Myocyte (in vitro differentiated cells): ENCODE results near the gene ADAT3. TPM values are rescaled to one million over a fixed set of nuclear protein-coding genes. Genes with fewer than 3 reads are reported as not detected.

Experiments
- DNase-seq: peaks from one replicate; pipeline ENCODE4 v3.0.0-alpha.2; 2012; ENCODE audit warnings: low read depth
- total RNA-seq: library from RNA; depleted of rRNA; stranded (reverse); fragments of >200 nt; gene quantifications from 2 replicates; pipeline ENCODE4 v1.2.3, GENCODE V29; 2014

ADAT3 gene
- total RNA-seq, 1 donor from 2014 or later = 4.7 TPM

- no peak for DNase-seq
These were observed 50.9 kb downstream of the ADAT3 start for GRCh38 chr19:1956122-1956494.

DNA sequence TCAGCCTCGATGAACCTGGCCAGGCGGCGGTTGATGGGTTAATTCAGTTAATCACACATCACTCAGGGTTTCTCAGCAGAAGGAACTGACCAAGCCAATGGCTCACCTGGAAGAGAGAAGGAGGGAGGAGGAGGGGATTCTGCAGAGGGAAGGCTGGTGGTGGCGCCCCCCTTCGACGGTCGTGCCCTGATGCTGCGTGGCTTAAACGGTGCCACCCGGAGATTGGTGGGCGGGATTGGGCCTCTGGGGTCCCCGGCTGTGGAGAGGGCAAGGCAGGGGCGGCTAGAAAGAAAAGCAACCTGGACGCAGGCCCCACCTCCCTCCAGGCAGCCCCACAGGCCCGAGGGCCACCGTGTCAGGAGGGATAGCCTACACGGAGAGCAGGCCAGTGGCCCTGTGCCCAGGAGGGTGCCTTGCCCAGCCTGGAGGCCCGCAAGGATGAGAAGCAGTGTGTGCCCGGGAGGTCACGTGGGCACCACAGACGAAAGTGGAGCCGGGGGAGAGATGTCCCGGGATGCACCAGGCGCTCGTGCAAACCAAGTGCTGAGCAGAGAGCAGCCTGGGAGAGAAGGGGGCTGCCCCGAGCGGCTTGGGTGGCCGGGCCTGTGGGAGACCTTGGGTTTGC is 51.8 kb downstream of the ADAT3 start:
- DNase-seq = no peak

DNA sequence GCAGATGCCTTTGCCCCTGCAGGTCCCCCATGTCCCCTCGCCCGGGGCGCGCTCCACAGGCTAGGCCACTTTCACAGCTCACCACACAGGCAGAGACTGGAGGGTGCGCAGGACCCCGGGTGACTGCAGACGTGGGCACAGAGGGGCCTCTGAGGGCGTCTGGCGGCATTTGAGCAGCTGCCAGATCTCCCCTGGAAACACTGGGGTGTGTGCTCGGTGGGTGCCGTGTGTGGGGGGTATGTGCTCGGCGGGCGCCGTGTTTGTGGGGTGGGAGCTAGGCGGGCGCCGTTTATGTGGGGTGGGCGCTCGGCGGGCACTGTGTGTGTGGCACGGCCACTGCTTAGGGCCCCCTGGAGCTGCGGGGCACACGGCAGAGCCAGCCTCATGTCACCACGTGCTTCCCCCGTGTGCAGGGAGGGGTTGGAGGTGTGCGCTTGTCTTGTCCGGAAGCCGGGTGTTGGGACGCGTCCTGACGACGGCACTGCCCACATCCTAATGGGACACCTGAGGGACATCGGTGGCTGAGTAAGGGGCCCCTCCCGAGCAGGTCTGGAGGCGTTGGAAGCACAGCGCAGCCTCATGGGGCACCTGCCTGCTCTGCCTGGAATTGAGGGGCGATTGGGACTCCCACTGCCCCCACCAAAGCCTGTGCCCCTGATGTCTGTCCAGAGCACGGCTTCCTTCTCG is 52.5 kb downstream of the ADAT3 start:
- DNase-seq = no peak

- DNase-seq = no peak
These were observed 54.9 kb downstream of the ADAT3 start for GRCh38 chr19:1959928-1960589.

GRCh38 chr19:1961000-1961883 is 56.0 kb downstream of the ADAT3 start:
- DNase-seq = no peak

GRCh38 chr19:1962674-1963073 is 57.5 kb downstream of the ADAT3 start:
- no peak for DNase-seq

Other genes starting within 250 kb of the ADAT3 start
- not detected in 2 replicates for gene ONECUT3, start 151.9 kb upstream of the ADAT3 start, total RNA-seq
- 0.48 and 1.1 TPM in 2 replicates for gene ATP8B3, start 93.1 kb upstream of the ADAT3 start, total RNA-seq
- 9.0 and 9.4 TPM in 2 replicates for gene REXO1, start 56.9 kb upstream of the ADAT3 start, total RNA-seq
- gene KLF16, start 41.8 kb upstream of the ADAT3 start, total RNA-seq = 8.6 and 9.7 TPM in 2 replicates
- 106 and 111 TPM in 2 replicates for gene ABHD17A, start 19.9 kb upstream of the ADAT3 start, total RNA-seq
- 73.0 and 97.7 TPM in 2 replicates for gene SCAMP4, start within 50 bp of the ADAT3 start, total RNA-seq
- 70.6 and 75.2 TPM in 2 replicates for gene CSNK1G2, start 35.8 kb downstream of the ADAT3 start, total RNA-seq
- gene BTBD2, start 110.3 kb downstream of the ADAT3 start, total RNA-seq = 40.2 and 44.4 TPM in 2 replicates
- 35.3 and 44.6 TPM in 2 replicates for gene MKNK2, start 145.8 kb downstream of the ADAT3 start, total RNA-seq
- 17.6 and 22.4 TPM in 2 replicates for gene MOB3A, start 190.9 kb downstream of the ADAT3 start, total RNA-seq
- gene IZUMO4, start 191.5 kb downstream of the ADAT3 start, total RNA-seq = 7.2 and 8.2 TPM in 2 replicates
- gene AP3D1, start 246.2 kb downstream of the ADAT3 start, total RNA-seq = 109 and 114 TPM in 2 replicates